GM18519 (cell line): ENCODE data around the gene SRRM2.

Experiments
- ATAC-seq: cut with Tn5 transposase; IDR thresholded peaks from one replicate; pipeline ENCODE4 v1.9.1; 2021; ENCODE audit warnings: mild to moderate bottlenecking, moderate library complexity; ENCODE audit not compliant: unreplicated experiment, low FRiP score

Gene SRRM2

GRCh38 chr16:2787961-2788360 is 35.5 kb downstream of the SRRM2 start:
- no peak for ATAC-seq

- ATAC-seq: no peak
Observed at GRCh38 chr16:2790631-2791030, 38.2 kb downstream of the SRRM2 start.

- ATAC-seq: no peak
Observed at GRCh38 chr16:2791174-2791573, 38.7 kb downstream of the SRRM2 start.

DNA sequence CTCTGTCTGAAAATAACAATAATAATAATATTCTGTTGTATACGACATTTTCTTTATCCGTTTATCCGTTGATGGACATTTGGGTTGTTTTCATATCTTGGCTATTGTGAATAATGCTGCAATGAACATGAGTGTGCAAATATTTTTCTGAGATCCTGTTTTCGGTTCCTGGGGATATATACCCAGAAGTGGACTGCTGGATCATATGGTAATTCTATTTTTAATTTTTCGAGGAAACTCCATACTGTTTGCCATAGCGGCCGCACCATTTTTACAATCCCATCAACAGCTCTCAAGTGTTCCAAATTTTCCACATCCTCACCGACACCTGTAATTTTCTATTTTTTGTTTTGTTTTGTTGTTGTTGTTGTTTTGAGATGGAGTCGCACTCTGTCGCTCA is 40.5 kb downstream of the SRRM2 start:
- no peak for ATAC-seq

DNA sequence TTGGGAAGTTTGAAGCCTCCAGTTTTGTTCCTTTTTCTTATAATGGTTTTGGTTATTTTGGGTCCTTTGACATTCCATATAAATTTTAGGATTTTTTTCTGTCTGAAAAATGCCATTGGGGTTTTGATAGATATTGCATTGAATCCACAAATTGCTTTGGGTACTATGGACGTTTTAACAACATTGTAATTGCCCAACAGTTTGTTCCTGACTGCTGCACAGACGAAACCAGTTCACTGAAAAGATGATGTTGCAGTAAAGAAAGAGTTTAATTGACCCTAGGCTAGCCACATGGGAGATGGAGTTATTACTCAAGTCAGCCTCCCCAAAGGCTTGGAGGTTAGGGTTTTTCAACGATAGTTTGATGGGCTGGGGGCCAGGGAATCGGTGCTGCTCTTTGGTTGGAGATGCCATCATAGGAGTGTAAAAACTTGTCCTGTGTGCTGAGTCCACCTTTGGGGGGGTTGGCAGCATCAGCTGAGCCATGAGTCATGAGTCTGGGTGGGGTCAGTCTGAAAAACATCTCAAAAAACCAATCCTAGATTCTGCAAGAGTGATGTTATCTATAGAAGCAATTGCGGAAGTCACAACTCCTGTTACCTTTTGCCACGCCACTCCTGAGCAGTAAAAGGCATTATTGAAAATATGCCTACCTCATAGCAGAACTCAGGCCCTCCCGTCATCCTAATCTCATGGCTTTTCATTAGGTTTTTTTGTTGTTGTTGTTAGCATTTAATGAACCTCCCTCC is 43.1 kb downstream of the SRRM2 start:
- ATAC-seq: no peak

DNA sequence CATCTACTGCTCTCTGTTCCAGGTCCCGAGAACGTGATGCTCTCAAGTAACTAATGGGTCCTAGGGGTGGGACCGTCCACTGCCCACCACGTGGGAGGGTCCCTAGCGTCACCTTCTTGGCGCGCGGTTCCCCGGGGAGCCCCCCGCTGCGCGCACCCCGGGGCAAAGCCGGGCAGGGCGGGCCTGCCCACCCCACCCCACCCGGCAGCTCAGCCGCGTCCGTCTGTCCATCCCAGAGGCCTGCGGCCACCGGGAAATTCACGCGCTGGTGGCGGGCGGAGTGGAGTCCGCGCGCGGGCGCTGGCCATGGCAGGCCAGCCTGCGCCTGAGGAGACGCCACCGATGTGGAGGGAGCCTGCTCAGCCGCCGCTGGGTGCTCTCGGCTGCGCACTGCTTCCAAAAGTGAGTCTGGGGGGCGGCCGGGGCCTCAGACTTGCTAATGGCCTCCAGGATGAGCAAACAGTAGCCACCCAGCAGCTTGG is 46.3 kb downstream of the SRRM2 start:
- ATAC-seq: no peak

DNA sequence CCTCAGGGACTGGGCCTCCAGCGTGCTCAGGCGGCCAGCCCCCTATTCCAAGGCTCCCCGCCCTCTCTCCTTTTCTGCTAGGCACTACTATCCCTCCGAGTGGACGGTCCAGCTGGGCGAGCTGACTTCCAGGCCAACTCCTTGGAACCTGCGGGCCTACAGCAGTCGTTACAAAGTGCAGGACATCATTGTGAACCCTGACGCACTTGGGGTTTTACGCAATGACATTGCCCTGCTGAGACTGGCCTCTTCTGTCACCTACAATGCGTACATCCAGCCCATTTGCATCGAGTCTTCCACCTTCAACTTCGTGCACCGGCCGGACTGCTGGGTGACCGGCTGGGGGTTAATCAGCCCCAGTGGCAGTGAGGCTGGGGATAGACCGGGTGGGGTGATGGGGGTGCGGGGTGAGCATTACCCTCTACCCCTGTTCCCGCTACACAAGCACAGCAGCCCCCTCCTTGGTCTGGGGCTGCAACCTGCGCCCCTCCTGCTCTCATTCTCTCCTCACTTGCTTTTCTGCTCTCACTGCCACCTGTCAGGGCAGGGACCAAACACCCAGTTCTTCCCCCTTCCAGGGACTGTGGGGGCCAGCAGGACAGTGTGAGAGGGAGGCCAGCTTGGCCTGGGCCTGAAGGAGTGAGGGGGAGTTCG is 46.9 kb downstream of the SRRM2 start:
- ATAC-seq: no peak

GRCh38 chr16:2799859-2800226 is 47.4 kb downstream of the SRRM2 start:
- ATAC-seq: no peak

DNA sequence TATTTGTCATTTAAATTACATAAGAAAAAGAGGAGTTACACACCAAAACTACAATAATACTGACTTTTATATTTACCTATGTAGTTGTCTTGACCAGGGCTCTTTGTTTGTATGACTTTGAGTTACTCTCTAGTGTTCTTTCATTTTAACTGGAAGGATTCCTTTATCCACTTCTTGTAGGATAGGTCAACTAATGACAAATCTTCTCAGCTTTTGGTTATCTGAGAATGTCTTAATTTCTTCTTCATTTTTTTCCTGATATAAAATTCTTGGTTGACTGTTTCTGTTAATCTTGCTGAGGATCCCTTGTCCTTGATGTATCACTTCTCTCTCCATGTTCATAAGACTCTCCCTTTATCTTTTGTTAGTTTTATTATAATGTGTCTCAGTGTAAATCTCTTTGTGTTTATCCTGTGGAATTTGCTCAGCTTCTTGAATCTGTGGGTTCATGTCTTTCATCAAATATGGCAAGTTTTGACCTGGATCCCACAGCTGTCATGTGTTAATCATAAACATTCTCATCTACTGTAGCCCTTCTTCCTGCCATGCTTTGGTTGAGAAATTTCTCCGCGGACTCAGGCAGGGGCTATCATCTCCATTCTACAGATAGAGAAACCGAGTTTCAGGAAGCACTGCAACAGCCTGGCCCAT is 51.2 kb downstream of the SRRM2 start:
- ATAC-seq: no peak

- no peak for ATAC-seq
Observed at GRCh38 chr16:2804728-2805127, 52.3 kb downstream of the SRRM2 start.

- no peak for ATAC-seq
Observed at GRCh38 chr16:2806286-2806685, 53.8 kb downstream of the SRRM2 start.

DNA sequence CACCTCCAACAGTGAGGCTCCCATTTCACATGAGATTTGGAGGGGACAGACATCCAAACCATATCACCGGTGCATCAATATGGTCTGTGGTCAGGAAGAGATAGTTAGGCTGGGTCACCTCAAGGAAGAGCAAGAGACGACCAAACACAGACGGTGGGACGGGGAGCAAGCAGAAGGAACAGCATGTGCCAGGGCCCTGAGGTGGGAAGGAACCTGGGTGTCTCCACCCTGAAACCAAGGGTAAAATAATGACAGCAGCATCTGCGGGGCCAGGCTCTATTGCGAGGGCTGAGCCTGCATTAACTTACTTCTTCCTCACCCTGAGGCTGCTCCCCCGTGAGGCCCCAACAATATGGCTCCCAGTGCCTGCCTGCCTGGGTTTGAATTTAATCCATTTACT is 55.7 kb downstream of the SRRM2 start:
- no peak for ATAC-seq

DNA sequence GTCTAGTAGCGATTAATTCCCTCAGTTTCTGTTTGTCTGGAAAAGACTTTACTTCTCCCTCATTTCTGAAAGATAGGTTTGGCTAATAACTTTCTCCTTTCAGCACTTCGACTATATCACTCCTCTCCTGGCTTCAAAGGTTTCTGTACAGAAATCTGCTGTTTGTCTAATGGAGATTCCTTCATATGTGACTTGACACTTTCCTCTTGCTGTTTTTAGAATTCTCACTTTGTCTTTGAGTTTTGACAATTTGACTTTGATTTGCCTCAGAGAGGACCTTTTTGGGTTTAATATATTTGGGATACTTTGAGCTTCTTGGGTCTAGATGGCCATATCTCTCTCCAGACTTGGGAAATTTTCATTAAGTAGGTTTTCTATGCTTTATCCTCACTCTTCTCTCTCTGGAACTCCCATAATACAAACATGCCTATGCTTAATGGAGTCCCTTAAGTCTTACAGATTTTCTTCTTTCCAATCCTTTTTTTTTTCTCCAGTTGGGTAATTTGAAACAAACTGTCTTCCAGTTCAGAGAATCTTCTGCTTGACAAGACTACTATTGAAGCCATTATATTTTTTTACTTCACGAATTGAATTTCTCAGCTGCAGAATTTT is 56.8 kb downstream of the SRRM2 start:
- no peak for ATAC-seq

DNA sequence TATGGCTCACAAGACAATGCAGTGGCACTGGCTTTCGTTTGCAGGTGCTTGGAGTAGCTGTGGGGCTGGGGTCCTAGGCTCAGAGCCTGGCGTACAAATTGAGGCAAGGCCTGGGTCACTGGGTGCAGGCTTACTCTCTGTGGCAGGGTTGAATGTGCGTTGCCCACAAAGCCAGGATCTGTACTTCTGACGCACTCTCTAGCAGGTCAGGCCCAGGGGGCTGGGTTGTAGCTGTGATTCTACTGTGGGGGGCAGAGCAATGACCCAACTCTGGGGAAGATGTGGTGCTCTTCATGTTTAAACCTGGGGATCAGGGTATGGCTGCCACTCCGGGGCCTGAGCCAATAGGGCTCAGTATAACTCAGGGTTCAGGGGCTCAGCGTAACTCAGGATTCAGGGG is 58.2 kb downstream of the SRRM2 start:
- no peak for ATAC-seq

- ATAC-seq: no peak
Observed at GRCh38 chr16:2811703-2812471, 59.4 kb downstream of the SRRM2 start.

DNA sequence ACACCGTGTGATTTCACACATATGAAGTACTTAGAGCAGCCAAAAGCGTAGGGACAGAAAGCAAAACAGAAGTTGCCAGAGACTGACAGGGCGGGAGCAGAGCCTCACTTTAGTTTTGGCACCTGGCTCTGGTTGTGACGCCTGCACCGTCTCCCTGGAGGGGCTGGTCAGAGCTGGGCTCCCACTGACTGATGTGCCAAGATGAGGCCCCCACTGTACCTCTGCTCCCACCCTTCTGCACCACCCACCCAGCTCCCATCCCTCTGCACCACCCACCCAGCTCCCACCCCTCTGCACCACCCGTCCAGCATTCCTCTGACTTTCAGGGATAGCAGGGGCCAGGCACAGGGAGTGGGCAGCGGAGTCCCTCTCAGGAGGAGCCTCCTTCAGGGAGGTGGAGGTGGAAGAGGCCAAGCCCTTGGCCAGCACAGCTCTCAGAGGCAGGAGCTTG is 61.4 kb downstream of the SRRM2 start:
- ATAC-seq: no peak

GRCh38 chr16:2814551-2815298 is 62.3 kb downstream of the SRRM2 start:
- no peak for ATAC-seq

GRCh38 chr16:2815299-2815771 is 62.9 kb downstream of the SRRM2 start:
- no peak for ATAC-seq

GRCh38 chr16:2816751-2817339 is 64.4 kb downstream of the SRRM2 start, which contains the start of gene PRSS21:
PRSS21 (plus strand) TSS chr16:2817237; CDS start chr16:2817269, 32 bp downstream.
- no peak for ATAC-seq
